A549 treated with GW870086 at 1 μM for 4 hours (cell line): Measurements from ENCODE around the gene PRDM9. TPM values are rescaled to one million over a fixed set of nuclear protein-coding genes. Genes with fewer than 3 reads are reported as not detected.

Source experiments
- total RNA-seq: library from RNA; stranded (reverse); fragments of 200-300 nt; extraction: Qiagen RNA extraction; gene quantifications from 5 replicates; pipeline ENCODE4 v1.2.3, GENCODE V29; 2022; ENCODE audit warnings: low read depth

The PRDM9 gene
- not detected in 5 replicates for total RNA-seq

DNA sequence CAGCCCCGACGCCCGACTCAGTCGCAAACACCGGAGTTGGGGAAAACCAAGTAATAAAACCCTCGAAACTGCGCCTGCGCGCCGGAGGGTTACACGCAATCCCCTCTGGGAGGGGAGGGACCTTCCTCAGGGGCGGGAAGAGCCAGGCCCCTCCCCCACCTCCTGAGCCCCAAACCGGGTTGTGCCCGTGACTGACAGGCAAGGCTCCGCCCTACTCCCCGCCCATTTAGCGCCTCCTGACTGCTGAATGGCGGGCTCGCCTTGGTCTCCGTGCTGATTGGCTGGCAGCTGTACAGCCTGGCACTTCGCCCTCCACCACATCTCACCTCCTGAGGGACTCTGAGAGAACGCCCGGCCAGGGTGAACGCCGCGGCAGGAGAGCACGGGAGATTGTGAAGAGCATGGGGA is at the start of gene PRDM9:
Gene PRDM9, plus strand, starts transcription at position 332 of the 408 bp plus-strand sequence. CDS start 1,425 bp downstream, outside the sequence.

